Left ventricle myocardium inferior (tissue), 1 donor: ENCODE results near the gene PMIS2. TPM values are rescaled to one million over a fixed set of nuclear protein-coding genes. Genes with fewer than 3 reads are reported as not detected.

Experiments
- DNase-seq: peaks from one replicate; pipeline ENCODE4 v3.0.0-alpha.2; 2020
- H3K27ac ChIP-seq: fragments of 200-600 bp; replicated peaks from 2 replicates; pipeline ENCODE4 v1.8.0; 2021
- H3K27me3 ChIP-seq: fragments of 200-600 bp; 2 replicates; pipeline ENCODE4 v1.8.0; 2021; ENCODE audit warnings: low read depth
- H3K36me3 ChIP-seq: fragments of 200-600 bp; 2 replicates; pipeline ENCODE4 v1.8.0; 2021
- H3K4me1 ChIP-seq: fragments of 200-600 bp; 2 replicates; pipeline ENCODE4 v1.8.0; 2021
- H3K4me3 ChIP-seq: fragments of 200-600 bp; 2 replicates; pipeline ENCODE4 v1.8.0; 2021; ENCODE audit warnings: mild to moderate bottlenecking, moderate library complexity
- H3K9me3 ChIP-seq: fragments of 200-600 bp; replicated peaks from 2 replicates; pipeline ENCODE4 v1.8.0; 2021
- CTCF ChIP-seq: fragments of 200-600 bp; IDR thresholded peaks from 2 replicates; pipeline ENCODE4 v1.8.0; 2021; ENCODE audit warnings: antibody characterized with exemption, mild to moderate bottlenecking, borderline replicate concordance
- intact Hi-C: fragments of 100-400 bp; cut with micrococcal nuclease; formaldehyde crosslinking; loops from one replicate; pipeline ENCODE4 v1.11.0; 2022
- total RNA-seq: library from RNA; stranded (reverse); fragmentation: NEBNext Ultra II Directional; extraction: Animal tissue kit (Norgen Biotek cat#: 25700); gene quantifications from one replicate; pipeline ENCODE4 v1.2.1, GENCODE V29; 2021
- donor health status: DM: no; HTN: yes; CAD: no; lungs with severe emphysema.

Gene PMIS2
- total RNA-seq, 1 donor from 2014 or later: not detected

- TF ChIP-seq CTCF: no peak
- Histone ChIP-seq H3K36me3 (peaks cover 69% of the 10 kb centered on the region), H3K9me3 (no peaks in the 10 kb centered on the region), H3K27ac (no peak overlapping the region), H3K4me3 (no peak overlapping the region), H3K27me3 (no peaks in the 10 kb centered on the region), H3K4me1 (no peaks in the 10 kb centered on the region)
- DNase-seq: no peak
- intact Hi-C loops: no loop called here
Measured at GRCh38 chr19:35636651-35637050, 50.7 kb downstream of the PMIS2 start.

Other genes starting within 250 kb of the PMIS2 start
- gene FFAR1, start 238.3 kb upstream of the PMIS2 start, total RNA-seq: not detected
- not detected for gene FFAR3, start 227.7 kb upstream of the PMIS2 start, total RNA-seq
- gene GPR42, start 215.1 kb upstream of the PMIS2 start, total RNA-seq: not detected
- gene FFAR2, start 137.9 kb upstream of the PMIS2 start, total RNA-seq: 0.27 TPM
- not detected for gene KRTDAP, start 95.7 kb upstream of the PMIS2 start, total RNA-seq
- 7.9 TPM for gene DMKN, start 72.5 kb upstream of the PMIS2 start, total RNA-seq
- gene SBSN, start 57.9 kb upstream of the PMIS2 start, total RNA-seq: not detected
- gene GAPDHS, start 52.7 kb upstream of the PMIS2 start, total RNA-seq: not detected
- 84.3 TPM for gene TMEM147, start 40.5 kb upstream of the PMIS2 start, total RNA-seq
- gene ATP4A, start 22.5 kb upstream of the PMIS2 start, total RNA-seq: not detected
- gene HAUS5, start 26.6 kb downstream of the PMIS2 start, total RNA-seq: 3.7 TPM
- 52.7 TPM for gene RBM42, start 42.9 kb downstream of the PMIS2 start, total RNA-seq
- 0.33 TPM for gene ETV2, start 55.6 kb downstream of the PMIS2 start, total RNA-seq
- 1,365 TPM for gene COX6B1, start 62.1 kb downstream of the PMIS2 start, total RNA-seq
- not detected for gene UPK1A, start 80.3 kb downstream of the PMIS2 start, total RNA-seq
- gene ZBTB32, start 118.4 kb downstream of the PMIS2 start, total RNA-seq: not detected
- gene KMT2B, start 131.8 kb downstream of the PMIS2 start, total RNA-seq: 12.8 TPM
- gene IGFLR1, start 156.3 kb downstream of the PMIS2 start, total RNA-seq: 4.9 TPM
- 24.9 TPM for gene U2AF1L4, start 159.2 kb downstream of the PMIS2 start, total RNA-seq
- gene PSENEN, start 159.5 kb downstream of the PMIS2 start, total RNA-seq: 43.1 TPM
- gene LIN37, start 162.4 kb downstream of the PMIS2 start, total RNA-seq: 6.2 TPM
- gene HSPB6, start 170.9 kb downstream of the PMIS2 start, total RNA-seq: 899 TPM
- 4.8 TPM for gene PROSER3, start 172.0 kb downstream of the PMIS2 start, total RNA-seq
- 3.8 TPM for gene ARHGAP33, start 189.4 kb downstream of the PMIS2 start, total RNA-seq
- not detected for gene PRODH2, start 226.7 kb downstream of the PMIS2 start, total RNA-seq